AG20443 (cell line): ENCODE measurements around the gene KCNB1.
A peak's percentile ranks its signal among the peaks of the same experiment; 100 is the strongest.

Experiments used
- DNase-seq: peaks from one replicate; pipeline ENCODE4 v3.0.0; 2012; ENCODE audit warnings: low spot score, mixed read lengths

The KCNB1 gene

DNA sequence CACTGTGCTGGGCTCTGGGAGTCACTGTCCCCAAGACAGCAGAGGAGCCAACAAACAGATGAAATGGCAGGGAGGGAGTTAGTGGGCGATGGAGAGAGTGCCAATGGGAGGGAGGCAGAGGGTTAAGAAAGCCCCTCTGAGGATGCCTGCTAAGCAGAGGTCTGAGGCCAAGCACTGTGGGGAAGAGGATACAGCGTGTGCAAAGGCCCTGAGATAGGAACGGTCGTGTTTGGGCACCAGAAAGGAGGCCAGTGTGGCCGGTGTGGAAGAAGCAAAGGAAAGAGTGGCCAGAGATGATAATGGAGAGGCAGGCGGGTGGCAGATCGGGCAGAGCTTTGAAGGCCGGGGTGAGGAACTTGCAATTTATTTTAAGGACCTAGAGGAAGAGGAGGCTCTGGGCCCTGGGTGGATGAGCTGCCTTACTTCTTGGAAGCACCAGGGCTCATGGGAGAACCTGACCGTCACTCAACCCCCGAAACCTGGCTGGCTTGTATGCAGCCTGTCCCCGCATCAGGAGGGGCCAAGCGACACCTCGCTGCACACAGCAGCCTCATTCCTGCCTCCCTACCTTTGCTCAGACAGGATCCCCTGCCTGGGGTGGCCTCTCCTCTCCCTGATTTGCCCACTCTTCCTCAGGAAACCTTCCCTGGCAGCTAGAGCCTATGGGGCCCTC, 73.0 kb downstream of the KCNB1 start:
- DNase-seq: no peak

- no peak for DNase-seq
Observed at GRCh38 chr20:49408509-49409104, 73.9 kb downstream of the KCNB1 start.

- DNase-seq: no peak
Observed at GRCh38 chr20:49406666-49407065, 75.8 kb downstream of the KCNB1 start.

- DNase-seq: no peak
Observed at GRCh38 chr20:49405696-49406095, 76.8 kb downstream of the KCNB1 start.

GRCh38 chr20:49405062-49405683, 77.3 kb downstream of the KCNB1 start:
- DNase-seq: no peak

DNA sequence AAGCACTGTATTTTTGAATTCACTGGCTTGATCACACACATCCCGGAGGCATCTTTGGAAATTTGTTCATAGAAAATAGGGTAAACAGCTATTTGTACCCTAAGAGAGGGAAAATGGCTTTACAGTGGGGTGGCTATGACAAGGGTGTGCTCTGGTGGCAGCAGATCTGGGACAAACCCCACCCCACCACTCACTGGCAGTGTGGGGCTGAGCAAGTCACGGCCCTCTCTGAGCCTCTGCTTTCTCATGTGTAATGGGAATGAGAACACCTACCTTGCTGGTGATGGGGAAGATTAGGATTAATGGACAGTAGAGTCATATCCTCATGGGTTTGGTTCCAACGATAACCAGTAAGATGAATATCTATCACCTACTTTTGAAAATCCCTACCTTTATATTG, 78.0 kb downstream of the KCNB1 start:
- DNase-seq: no peak

DNA sequence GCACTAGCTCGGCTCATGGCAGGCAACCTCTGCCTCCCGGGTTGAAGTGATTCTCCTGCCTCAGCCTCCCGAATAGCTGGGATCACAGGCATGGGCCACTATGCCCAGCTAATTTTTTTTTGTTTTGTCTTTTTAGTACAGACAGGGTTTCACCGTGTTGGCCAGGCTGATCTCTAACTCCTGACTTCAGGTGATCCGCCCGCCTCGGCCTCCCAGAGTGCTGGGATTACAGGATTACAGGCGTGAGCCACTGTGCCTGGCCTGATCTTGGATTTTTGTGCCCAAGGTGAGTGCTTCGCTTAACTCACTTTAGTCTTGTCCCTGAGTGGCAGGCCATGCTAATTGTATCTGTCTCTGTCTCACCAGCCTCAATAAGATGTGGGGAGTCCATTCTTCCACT, 78.6 kb downstream of the KCNB1 start:
- no peak for DNase-seq

- DNase-seq: no peak
Observed at GRCh38 chr20:49403012-49403411, 79.5 kb downstream of the KCNB1 start.

GRCh38 chr20:49400904-49401303, 81.6 kb downstream of the KCNB1 start:
- no peak for DNase-seq

DNA sequence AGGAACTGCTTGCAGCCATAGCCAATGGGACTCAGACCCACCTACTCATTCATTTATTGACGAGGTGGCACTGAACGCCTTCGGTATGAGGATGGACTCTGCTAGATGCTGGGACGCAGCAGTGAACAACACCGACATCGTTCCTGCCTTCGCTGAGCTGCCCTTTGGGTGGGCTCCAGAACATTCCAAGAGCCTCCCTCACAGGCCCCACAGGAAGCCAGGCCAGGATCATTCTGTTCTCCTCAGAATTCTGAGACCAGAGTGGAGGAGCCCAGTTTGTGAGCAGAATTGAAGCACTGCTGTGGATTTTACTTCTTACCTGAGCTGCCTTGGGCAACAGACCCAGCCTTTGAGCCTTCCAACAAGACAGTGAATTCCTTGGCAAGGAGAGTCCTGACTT, 82.1 kb downstream of the KCNB1 start:
- peak; percentile 51 for DNase-seq

- DNase-seq: peak; percentile 64
Observed at GRCh38 chr20:49399329-49399728, 83.1 kb downstream of the KCNB1 start.

- no peak for DNase-seq
Observed at GRCh38 chr20:49398401-49399144, 83.9 kb downstream of the KCNB1 start.

DNA sequence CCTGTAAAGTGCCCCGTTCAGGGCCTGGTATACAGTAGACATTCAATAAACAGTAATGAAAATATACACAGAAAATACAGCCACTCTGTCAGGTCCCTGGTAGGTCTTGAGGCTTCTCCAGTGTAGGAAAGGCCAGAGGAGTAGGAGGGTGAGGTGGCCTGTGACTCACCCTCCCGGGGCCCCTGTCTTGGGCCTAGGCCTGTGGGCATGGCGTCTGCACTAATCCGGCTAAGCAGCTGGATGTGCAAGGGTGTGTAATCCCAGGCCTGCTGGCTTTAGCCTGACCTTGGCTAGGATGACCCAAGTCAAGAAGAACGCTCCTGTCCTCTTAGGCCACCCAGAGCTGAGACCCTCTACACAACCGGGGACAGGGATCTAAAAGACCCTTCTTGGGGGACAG, 84.9 kb downstream of the KCNB1 start:
- DNase-seq: peak; percentile 78

GRCh38 chr20:49396230-49396629, 86.2 kb downstream of the KCNB1 start:
- no peak for DNase-seq

DNA sequence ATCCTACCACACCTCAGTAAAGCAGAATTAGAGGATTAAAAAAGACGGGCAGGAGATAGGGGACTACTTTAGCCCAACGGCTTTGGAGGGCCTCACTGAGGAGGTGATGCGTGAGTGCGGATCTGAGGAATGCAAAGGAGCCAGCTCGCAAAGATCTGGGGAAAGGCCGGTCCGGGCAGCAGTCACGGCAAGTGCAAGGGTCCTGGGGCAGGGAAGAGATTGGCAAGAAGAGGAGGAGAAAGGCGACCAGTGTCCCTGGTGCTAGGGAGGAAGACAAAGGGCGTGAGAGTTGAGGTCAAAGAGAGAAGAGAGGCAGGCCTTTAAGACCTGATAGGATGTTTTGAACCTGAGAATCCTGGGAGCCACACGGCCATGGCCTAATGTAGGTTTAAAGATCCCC, 86.8 kb downstream of the KCNB1 start:
- no peak for DNase-seq

DNA sequence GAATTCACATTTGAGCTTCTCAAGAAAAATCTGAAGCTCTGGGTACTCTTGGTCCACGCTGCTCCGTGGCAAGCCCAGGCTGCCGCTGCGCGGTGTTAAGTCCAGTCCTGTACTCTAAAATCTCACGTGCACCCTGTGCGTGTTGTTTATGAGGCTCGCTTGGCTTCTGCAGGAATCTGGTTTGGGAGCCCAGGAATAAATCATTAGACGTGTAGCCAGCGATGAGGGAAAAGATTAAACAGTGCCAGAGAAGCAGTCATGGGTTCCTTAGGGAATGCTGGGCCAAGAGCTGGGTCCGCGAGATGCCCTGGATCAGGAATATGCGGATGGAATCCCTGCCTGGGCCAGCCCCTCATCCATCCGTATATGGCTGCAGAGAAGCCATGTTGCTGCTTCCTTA, 87.3 kb downstream of the KCNB1 start:
- peak; percentile 57 for DNase-seq

- no peak for DNase-seq
Observed at GRCh38 chr20:49394757-49395156, 87.7 kb downstream of the KCNB1 start.

DNA sequence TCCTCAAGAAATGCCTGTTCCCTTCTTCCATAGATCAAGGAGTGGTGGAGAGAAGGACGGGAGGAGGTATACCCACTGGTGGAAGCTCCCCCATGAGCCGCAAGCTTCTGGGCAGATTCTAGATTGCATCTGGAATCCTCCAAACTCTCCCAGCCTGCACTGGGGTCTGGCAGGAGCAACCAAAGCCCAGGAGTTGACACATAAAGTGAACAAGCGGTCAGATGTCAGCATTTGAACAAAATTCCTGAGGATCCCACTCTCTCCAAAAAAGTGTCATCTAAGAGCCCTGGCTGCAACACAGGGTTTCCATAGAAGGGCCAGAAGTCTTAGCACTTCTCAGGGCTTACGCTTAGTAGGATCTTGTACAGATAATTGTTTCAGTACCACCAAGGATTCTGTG, 88.2 kb downstream of the KCNB1 start:
- peak; percentile 72 for DNase-seq

DNA sequence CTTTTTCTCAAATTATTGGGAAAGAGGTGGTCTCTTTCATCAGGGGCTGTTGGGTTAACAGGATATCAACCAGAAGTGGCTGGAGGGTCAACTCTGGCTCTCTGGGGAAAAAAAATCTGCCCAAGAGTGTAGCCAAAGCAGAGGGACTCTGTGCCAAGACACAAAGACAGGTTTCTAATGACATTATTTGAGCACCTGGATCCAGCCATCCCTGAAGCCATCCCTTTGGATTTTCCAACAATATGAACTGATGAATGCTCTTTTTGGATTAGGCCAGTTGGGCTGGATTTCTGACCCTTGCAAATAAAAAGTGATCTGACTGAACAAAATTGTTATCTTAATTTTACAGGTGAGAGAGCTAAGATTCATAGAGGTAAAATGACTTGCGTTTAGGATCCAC, 88.7 kb downstream of the KCNB1 start:
- DNase-seq: no peak

DNA sequence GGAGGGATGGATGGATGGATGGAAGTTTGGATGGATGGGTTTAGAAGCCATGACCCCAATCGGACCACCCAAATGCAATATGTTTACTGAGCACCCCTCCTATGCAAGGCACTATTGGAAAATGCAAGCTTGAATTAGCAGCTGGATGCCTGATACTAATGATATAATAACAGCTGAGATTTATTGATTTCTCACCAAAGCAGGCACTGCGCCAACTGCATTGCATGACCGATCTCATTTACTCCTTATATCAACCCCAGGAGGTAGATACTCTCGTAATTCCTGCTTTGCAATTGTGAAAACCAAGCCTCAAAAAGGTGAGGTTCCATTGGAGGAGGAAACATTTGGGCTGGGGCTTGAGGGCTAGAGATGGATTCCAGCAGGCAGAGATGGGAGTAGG, 89.7 kb downstream of the KCNB1 start:
- no peak for DNase-seq

DNA sequence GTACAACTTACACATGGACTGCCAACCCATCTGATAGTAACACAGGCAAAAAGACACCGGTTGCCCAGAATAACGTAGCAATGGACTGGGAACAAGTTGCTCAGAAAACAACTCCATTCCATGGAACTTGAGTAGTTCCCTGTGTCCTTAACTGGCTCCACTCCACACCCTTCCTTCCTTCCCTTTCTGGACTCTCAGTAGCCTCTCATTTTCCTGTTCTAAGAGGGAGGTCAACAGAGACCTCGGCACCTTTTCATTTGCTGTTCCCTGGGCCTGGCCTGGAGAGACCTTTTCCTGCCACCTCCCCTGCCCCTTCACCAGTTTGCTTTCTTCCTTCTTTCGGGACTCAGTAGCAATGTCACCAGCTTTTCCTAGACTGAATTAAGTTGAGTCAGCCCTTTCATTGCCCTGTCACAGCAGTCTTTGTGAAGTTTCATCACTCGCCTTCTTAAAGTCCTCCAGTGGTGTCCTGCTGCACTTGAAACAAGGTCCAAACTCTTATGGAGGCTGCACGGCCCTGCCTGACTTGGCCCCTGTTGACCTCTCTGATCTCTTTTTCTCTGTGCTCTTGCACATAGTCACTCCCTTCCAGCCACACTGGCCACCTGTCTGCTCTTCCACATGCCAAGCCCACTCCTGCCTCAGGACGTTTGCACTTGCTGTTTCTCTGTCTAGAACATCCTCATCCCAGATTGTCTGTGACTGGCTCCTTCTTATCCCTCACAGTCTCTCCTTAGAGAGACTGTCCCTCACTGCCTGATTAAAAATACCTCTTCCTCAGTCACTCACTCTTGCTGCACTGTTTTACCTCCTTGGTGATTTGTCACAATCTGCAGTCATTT, 90.8 kb downstream of the KCNB1 start:
- DNase-seq: no peak

GRCh38 chr20:49389854-49390253, 92.6 kb downstream of the KCNB1 start:
- no peak for DNase-seq
